Effector CD4-positive, alpha-beta T cell (primary cell): ENCODE measurements around the gene ONECUT2.

Experiments
- DNase-seq: peaks from one replicate; pipeline ENCODE4 v3.0.0-alpha.2; 2020

Gene ONECUT2

DNA sequence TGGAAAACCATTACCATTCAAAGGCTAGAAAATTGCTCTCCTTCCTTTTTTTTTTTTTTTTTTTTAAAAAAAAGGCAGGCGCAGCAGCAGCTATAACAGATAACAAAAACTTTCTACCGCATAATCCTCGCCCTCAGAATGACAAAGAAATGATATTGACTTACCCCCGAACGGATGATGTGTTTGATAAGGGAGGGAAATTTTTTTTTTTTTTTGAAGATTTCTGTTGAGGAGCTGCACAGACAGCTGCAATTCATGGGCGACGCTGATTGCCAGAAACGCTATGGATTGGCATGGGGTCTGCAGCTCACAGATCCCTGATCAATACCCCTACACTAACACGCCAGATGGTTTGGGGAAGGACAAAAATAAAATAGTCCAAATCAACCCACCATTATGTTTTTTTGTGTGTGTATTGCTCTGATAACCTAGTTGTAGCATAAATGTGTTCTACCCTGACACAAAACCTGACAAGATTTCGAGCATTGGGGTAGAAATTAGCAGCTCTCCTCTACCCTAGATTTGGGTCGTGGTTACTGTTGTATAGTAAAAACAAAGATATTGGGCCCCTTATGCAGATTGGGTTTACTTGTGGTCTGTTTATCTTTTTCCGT is 3.6 kb upstream of the ONECUT2 start:
- DNase-seq, result no peak

DNA sequence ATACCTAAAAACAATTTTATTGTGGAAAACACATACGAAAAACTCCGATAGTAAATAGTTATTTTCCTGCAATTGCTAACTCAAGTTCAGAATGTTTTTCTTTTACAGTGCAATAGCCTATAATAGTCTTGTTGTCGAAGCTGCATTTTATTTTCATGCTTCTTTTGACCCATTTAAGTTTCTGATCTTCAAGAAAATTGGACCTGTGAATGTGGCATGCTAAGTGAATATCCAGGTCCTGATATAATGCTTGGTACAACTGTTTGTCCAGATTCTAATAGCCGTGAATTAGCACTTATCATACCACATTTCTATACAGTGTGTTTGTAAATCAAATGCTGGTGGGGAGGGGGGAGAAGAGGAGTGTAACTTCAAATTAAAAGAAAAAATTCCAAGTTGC is 3.0 kb upstream of the ONECUT2 start:
- DNase-seq, result no peak

DNA sequence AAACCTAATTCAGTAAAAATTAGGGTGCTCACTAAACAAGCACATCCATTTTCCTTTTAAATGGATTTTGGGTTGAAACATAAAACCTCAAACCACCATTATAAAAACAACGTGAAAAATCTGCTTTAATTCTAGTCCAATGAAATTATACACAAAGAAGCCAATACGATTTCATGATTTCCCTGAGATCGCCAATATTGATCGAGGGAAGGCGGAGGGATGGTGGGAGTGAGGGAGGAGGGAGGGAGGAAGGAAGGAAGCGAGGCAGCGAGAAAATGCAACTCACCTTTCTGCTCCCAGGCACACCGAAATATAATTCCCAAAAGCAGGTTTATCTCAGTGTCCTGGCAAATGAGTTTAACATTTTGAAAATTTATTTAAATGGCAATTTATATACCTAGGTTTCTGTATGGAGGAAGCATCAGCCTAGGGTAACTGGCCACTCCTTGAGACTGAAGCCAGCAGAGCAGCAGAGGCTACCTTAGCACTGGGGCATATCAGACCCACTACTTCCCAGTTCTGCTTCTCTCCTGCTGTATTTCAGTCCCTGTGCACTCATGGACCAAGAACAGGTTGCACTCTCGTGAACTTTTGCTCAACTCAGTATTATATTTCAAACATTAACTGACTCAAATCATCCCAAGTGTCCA is 2.3 kb upstream of the ONECUT2 start:
- no peak for DNase-seq

DNA sequence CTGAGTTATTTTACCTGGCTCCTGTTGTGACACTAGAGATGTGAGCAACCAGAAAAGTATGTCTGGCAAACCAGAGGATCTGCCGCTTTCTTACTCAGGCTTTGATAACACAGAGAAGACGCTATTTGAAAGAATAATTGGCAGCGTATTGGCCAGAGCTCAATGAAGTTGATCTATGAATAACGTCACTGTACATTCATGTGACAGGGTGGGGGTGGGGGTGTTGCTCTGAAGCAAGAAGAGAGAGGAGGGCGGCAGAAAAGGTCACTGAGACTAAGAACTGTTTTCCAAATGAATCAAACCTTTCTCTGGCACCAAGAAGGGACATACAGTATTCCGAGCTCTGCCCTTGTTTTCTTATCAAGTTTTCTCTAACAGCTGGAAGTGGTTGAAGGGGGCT is 1.7 kb upstream of the ONECUT2 start:
- DNase-seq, result no peak

DNA sequence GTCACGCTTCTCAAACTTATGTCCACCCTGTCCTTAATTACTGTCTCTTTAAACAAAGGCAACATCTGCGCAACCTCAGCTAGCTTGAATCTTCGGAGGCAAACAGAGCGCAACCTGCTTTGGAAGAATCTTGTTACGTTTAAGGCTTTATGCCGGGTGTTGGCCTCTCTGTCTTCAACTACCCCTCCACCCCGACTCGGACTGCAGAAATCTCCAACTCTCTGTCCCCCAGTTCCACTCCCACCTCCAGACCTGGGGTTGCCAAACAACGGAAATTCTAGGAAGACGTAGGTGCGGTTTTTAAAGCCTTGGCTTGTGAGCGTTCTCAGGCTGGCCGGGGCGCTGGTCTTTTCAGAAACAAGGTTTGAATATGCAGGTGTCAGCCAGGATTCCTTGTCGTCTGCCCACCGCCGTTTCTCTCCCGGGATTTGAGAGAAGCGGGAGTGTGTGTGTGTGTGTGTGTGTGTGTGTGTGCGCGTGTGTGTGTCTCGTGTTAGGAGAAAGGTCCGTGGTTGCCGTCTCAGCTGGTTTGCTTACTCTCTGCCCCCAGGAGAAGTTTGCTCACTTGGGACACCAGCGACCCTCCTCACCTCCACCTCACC is 1.1 kb upstream of the ONECUT2 start:
- DNase-seq, result no peak

DNA sequence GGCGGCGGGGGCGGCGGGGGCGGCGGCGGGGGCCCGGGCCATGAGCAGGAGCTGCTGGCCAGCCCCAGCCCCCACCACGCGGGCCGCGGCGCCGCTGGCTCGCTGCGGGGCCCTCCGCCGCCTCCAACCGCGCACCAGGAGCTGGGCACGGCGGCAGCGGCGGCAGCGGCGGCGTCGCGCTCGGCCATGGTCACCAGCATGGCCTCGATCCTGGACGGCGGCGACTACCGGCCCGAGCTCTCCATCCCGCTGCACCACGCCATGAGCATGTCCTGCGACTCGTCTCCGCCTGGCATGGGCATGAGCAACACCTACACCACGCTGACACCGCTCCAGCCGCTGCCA is 644 bp downstream of the ONECUT2 start:
- no peak for DNase-seq

DNA sequence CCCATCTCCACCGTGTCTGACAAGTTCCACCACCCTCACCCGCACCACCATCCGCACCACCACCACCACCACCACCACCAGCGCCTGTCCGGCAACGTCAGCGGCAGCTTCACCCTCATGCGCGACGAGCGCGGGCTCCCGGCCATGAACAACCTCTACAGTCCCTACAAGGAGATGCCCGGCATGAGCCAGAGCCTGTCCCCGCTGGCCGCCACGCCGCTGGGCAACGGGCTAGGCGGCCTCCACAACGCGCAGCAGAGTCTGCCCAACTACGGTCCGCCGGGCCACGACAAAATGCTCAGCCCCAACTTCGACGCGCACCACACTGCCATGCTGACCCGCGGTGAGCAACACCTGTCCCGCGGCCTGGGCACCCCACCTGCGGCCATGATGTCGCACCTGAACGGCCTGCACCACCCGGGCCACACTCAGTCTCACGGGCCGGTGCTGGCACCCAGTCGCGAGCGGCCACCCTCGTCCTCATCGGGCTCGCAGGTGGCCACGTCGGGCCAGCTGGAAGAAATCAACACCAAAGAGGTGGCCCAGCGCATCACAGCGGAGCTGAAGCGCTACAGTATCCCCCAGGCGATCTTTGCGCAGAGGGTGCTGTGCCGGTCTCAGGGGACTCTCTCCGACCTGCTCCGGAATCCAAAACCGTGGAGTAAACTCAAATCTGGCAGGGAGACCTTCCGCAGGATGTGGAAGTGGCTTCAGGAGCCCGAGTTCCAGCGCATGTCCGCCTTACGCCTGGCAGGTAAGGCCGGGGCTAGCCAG is 1.2 kb downstream of the ONECUT2 start:
- no peak for DNase-seq

DNA sequence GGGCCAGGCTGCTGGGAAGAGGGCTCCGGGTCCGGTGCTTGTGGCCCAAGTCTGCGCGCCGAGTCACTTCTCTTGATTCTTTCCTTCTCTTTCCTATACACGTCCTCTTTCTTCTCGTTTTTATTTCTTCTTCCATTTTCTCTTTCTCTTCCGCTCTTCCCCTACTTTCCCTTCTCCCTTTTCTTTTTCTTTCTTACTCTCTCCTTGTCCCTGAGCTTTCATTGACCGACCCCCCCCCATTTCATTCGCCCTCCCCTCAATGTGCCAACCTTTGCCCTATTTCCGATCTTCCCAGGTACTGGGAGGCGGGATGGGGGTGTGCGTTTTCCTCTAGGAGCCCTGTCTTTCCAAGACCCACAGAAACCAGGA is 1.8 kb downstream of the ONECUT2 start:
- no peak for DNase-seq

DNA sequence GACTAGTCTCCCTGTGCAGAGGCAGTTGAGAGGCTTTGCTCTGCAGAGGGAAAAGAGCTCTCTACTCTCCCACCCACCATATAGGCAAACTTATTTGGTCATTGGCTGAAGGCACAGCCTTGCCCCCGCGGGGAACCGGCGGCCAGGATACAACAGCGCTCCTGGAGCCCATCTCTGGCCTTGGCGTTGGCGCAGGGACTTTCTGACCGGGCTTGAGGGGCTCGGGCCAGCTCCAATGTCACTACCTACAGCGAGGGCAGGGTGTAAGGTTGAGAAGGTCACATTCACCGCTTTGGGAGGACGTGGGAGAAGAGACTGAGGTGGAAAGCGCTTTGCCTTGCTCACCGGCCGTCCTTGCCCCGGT is 2.2 kb downstream of the ONECUT2 start:
- no peak for DNase-seq

DNA sequence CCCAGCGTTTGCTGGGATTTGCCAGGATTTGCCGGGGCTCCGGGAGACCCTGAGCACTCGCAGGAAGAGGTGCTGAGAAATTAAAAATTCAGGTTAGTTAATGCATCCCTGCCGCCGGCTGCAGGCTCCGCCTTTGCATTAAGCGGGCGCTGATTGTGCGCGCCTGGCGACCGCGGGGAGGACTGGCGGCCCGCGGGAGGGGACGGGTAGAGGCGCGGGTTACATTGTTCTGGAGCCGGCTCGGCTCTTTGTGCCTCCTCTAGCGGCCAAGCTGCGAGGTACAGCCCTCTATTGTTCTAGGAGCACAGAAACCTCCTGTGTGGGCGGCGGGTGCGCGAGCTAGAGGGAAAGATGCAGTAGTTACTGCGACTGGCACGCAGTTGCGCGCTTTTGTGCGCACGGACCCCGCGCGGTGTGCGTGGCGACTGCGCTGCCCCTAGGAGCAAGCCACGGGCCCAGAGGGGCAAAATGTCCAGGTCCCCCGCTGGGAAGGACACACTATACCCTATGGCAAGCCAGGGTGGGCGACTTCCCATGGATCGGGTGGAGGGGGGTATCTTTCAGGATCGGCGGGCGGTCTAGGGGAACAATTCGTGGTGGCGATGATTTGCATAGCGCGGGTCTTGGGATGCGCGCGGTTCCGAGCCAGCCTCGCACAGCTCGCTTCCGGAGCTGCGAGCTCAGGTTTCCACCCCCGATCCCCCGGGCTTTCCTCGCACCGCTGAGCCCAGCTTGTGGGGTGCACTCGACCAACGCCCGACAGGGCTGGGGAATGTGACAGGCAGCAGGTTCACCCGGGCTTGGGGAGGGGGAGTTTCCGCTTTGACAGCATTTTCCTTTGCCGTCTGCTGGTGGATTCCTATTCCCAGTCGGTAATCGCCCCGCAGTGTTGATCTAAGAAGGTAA is 2.8 kb downstream of the ONECUT2 start:
- DNase-seq, result no peak

DNA sequence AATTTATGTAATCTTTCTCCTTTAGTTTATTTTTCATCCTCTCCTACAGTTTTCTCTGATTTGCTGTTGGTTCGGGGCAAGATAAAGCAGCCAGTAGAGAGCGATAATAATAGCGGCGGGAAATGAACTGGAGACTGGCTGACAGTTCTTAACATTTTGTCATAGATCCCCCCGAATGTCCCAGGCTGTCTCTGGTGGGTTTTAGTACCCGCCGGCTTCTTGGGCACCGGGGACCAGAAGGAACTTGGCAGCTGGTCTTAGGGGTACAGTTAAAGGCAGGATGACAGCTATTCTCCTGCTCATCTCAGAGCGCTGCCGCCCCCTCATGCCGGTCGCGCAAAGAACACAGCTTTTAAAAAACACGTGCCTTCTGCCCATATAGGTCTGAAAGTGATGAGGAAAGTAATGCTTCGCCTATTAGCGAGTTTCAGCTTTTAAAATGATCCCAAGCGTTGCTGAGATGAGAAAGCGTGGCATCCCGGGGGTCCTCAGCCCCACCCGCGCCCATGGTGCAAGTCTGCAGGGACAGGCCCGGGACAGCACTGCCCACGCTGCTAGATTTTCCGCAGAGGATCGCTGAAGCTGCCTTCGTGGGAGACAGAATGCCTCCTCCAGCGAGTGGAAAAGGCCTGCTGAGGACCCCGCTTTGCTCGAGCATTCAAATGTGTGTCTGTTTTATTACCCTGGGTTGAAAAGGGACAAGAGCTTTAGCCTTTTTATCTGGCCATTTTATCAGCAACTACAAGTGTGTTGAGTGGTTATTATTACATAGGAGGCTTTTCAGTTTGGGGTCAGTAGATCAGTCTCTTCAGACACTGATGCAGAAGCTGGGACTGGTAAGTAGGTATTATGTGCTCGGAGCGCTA is 3.8 kb downstream of the ONECUT2 start:
- no peak for DNase-seq

DNA sequence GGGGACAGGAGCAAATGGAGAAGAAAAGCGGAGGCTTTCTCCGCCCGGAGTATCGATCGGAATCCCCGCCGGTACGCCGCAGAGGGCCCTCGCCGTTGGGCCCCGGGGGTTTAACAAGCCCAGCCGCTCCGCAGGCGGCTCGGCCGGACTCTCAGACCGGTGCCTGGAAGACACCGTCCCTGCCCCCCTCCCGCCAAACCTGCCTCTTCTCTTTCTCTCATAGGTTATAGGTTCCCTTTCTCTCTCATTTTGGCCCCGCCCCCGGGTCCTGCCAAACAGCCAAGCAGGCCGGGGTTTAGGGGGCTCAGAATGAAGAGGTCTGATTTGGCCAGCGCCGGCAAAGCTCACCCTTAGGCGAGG is 4.4 kb downstream of the ONECUT2 start:
- DNase-seq, result no peak

DNA sequence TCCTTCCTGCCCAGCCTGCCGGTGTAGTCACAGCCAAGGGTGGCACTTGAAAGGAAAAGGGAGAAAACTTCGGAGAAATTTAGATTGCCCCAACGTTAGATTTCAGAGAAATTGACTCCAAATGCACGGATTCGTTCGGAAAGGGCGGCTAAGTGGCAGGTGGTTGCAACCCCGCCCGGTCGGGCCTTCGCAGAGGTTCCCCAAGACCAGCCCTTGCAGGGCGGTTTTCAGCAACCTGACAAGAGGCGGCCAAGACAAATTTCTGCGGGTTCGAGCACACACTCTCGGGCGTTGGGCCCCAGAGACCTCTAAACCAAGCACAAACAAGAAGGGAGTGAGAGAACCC is 4.8 kb downstream of the ONECUT2 start:
- no peak for DNase-seq

DNA sequence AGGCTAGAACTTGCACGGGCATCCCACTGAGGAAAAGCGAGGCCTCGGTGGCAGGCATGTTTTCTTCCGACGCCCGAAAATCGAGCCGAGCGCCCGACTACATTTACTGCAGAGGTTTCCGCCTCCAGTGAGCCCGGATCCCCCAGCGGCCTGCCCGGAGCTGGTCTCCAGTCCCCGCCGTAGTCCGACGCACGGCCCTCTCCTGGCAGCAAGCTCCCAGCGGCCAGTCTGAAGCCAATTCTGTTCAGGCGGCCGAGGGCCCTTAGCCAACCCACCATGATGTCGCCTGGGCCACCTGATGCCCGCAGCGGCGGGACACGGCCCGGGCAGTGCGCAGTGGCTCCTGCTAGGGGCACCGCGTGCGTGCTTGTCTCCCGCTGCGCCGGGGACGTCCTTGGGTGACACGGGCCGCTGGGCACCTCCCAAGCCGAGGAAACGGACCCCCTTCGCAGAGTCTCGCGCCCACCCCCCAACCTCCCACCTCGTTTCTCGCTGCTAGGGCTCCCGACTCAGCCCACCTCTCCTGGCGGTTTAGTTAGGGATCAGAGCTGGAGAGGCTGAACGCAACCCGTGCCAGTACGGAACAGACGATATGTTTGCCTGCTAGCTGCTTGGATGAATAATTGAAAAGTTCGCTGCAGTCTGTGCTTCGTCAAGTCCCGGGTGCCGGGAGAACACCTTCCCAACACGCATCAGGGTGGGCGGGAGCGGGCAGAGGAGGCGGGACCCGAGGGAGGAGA is 5.3 kb downstream of the ONECUT2 start:
- DNase-seq, result no peak

DNA sequence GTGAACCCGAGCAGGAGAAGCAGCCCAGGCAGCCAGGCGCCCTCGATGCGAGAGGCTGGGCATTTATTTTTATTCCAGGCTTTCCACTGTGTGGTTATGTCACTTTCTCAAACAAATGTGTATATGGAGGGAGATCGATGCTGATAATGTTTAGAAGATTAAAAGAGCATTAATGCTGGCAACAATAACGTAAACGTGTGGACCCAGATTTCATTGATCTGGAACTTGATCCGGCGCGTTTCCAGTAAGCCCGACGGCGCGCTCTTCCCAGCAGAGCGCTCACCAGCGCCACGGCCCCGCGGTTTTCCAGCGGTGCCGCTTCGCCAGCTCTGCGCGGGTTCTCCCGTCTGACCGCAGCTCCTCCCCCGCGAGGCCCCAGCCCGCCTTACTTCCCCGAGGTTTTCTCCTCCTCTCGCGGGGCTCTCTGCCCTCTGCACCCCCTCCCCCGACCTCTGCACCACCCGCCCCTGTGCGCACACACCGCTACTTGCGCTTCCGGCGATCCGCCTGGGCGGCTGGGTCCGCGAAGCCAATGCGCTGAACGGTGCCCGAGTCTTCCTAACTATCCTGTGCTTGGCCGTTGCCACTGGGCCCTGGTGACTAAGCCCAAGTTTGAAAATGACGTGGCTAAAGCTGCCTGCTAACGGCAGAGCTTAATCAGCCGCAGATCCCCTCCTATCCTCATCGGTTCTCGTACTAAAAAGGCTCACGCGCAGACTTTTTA is 6.1 kb downstream of the ONECUT2 start:
- no peak for DNase-seq

DNA sequence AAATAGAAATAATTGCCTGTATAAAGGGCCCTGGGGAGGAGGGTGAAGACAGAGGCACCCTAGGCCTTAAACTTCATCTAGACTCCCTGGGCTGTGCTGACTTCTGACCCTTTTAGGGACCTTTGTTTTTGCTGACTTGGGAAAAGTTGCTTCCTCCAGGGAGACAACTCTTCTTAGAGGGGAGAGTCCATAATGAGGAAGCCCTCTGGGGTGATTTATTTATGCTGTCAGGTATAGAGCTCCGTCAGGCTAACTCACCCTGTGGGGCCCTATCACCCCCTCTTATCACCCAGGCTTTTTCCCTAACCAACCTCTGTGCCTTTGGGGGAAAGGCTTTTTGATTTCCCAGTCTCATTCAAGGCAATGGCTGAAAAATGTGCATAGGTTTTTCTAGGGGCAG is 8.1 kb downstream of the ONECUT2 start:
- DNase-seq, result no peak

DNA sequence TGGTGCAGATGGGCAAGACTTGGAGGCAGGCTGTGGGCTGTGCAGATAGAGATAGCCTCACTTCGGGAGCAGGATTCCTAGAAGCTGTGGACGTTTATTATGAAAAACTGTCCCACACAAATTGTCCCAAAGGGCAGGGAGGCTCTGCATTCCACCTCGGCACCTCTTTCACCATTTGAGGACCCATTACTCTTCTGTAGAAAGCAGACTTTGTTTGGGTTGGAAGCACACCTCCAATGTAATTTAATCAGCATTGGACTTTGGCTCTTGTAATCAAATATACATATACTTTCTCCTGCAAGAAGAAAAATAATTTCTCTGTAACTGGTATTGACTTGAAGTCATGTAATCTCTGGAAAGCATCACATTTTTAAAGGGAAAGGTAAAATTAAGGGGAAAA is 8.5 kb downstream of the ONECUT2 start:
- DNase-seq, result no peak

DNA sequence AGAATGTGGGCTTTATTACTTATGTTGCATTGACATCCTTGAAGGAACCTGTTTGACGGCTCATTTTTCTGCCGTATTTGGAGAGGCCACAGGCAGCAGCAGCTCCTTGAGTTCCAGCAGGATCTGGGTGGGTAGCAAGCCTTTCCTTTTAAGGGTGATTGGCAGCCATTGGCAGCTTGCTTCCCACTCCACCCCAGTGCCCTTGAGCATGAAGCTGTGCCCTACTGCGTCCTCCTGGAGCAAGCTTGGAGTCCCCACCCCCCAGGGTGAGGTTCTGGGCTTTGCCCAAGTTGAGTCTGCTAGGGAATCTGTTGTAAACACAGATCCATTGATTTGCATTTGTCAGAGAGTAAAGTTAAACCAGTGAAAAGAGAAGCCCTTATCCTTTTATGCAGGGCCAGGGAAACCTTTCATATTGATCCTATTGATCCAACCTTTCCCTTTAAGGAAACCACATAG is 9.2 kb downstream of the ONECUT2 start:
- no peak for DNase-seq

DNA sequence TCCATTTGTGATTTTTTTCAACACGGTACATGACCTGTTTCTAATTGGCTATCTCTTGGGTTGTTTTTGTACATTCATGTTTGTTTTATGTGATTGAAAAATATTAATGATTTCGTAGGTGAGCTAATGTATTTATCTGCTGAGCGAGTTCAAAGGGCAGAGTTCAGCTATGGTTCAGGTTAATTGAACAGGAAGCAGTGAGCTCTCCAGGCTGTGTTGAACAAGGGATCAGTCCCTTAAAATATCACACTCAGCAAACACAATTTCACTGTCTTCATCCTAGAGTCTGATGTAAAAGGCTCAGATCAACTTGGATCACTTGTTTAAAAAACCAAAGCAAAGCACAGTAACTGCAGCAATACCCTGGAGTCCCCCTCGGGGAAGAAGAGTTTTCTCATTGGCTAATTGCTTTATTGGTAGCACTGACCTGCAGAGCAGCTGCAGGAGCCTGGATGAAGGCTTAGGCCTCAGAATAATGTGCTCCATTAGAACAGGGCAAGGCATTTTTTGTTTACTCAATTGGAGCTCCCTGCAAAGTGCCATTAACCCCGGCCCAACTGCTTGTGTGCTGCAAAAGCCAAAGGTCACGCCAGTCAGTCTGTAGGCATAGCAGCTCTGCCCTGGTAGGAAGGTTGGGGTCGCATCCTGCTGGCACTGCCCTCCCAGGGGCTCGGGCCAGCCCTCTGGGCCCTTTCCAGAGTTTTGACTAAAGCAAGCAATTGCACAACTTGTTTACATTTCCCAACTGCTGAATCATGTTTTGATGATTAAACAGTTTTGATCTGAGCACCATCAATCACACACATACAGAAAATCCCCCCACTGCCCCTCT is 10.5 kb downstream of the ONECUT2 start:
- DNase-seq, result no peak

DNA sequence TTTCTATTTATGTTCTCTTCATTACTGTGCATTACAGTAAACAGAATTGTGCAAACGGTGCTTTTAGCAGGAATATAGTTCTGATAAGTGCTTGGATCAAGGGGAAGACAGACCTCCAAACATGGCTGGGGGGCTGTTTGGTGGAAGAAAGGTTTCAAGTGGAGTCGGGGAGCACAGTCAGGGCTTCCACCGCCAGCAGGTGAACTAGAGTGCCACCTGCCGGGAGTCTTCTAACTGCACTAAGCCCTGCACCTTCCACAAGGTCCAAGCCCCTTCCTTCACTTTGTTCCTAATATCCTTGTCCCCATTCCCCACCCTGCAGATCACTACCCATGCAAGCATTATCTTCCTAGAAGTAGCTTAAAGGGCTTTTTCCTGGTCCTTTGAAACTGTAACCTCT is 11.1 kb downstream of the ONECUT2 start:
- no peak for DNase-seq
